ENCODE results near the gene BANF1.
A peak's percentile ranks its signal among the peaks of the same experiment; 100 is the strongest.

BANF1 gene

DNA sequence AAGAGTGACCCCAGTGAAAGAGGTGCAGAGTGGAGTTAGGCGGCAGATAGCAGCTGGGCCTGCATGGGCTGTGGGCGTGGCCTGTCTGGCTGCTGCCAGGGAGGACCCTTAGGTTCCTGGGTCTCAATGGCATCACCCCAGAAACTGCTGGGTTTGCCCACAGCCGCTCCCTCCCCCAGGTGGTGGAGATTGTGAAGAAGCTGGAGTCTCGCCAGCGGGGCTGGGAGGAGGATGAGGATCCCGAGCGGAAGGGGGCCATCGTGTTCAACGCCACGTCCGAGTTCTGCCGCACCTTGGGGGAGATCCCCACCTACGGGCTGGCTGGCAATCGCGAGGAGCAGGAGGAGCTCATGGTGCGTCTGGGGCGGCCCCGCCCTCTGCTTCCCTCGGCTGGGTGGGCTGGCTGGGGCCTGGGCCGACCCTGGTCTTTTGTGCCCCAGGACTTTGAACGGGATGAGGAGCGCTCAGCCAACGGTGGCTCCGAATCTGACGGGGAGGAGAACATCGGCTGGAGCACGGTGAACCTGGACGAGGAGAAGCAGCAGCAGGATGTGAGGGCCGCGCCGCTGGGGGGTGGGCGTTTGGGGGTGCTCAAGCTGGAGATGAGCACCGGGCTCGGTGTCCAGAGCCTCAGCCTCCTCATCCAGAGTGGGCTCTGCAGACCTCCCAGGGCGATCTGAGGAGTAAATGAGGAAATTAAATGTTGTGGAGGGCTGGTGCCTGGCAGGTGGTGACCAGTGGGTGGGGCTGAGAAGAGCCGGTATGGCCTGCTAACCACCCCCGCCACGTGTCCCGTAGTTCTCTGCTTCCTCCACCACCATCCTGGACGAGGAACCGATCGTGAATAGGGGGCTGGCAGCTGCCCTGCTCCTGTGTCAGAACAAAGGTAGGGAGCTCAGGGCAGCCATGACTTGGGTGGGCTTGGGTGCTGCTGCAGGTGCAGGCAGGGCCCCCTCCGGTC lies 25.8 kb upstream of the BANF1 start:
- in situ Hi-C loops (cut with HindIII; ENCODE audit: low pct_ligation_motif_present, low pct_unique_long_range_greater_than_20kb, low sequenced_read_pairs) = no loop called here
- DNase-seq = no peak

- in situ Hi-C loops (cut with HindIII; ENCODE audit: low pct_ligation_motif_present, low pct_unique_long_range_greater_than_20kb, low sequenced_read_pairs) = no loop called here
- no peak for DNase-seq
Measured at GRCh38 chr11:65977621-65978390, 24.5 kb upstream of the BANF1 start.

DNA sequence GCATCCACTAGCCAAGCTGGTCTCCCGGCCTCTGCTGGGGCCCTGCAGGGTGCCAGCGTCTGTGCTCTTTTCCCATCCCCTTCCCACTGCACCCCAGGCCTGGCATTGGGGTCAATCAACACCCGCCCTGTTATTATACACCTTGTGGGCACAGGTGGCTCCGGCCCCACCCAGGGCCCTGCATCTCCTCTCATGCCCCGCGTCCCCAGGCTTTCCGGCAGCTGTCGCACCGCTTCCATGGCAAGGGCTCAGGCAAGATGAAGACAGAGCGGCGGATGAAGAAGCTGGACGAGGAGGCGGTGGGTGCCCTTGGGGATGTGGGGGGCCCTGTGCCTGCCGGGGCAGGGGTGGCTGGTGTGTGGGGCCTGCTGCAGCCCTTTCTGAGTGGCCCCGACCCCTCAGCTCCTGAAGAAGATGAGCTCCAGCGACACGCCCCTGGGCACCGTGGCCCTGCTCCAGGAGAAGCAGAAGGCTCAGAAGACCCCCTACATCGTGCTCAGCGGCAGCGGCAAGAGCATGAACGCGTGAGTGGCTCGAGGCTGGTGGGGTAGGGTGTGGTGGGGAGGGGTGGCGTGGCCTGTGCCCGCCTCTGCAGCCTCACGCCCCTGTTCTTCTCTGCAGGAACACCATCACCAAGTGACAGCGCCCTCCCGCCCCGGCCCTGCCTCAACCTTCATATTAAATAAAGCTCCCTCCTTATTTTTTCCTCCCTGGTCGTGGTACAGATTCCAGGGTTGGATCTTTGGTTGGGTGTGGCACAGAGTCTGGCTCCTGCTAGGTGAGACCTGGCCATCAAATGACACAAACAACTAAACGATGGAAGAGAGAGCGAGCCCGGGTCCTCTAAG lies 23.7 kb upstream of the BANF1 start:
- DNase-seq = no peak
- in situ Hi-C loops (cut with HindIII; ENCODE audit: low pct_ligation_motif_present, low pct_unique_long_range_greater_than_20kb, low sequenced_read_pairs) = no loop called here

DNA sequence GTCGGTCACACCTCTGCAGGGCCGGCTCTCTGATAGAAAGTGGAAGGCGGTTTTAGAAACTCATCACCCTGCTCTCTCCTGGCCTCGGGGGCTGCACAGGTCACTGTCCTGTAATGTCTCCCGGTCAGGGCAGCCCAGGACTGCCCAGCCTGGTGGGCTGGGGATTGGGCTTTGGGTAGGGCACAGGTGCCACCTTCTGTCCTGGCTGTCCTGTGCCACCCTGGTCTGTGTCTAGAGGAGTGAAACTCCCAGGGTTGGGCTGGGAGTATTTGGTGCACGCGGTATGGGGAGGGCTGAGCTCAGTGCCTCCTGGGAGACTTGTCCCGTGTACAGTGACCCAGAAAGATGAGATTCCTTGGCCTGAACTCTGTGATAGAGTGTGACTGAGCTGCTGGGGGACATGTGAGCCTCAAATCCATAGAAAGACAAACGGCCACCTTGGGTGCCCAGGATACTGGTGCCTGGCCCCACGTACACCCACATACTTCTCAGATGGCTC lies 23.0 kb upstream of the BANF1 start:
- no peak for DNase-seq
- in situ Hi-C loops (cut with HindIII; ENCODE audit: low pct_ligation_motif_present, low pct_unique_long_range_greater_than_20kb, low sequenced_read_pairs) = no loop called here

DNA sequence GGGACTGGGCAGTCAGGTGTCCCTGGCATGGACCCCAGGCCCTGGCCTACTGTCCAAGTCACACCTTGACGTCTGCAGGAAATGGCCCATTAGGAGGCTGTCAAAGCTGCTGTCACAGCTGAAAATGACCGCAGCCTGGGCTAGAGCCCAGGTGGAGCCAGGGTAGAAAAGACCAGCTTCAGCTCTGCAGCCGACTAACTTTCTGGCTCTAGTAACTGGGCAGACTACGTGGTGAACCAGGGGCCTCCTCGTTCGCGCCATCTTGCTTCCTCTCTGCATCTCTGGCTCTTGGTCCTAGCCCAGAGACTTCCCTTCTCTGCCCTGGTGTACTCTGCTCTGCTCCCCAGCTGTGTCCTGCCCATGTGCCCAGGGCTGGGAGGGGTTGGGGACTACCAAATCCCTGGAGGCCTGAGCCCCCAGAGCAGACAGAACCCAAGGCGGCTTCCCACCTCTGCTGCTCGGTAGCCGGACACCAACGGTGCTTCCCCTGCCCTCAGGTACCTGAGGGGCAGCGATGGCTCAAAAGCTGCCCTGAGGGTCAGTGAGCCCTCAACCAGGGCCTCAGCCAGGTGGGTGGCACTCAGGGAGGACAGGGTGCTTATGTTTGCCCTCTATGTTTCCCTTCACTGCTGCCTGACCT lies 21.1 kb upstream of the BANF1 start:
- in situ Hi-C loops (cut with HindIII; ENCODE audit: low pct_ligation_motif_present, low pct_unique_long_range_greater_than_20kb, low sequenced_read_pairs) = no loop called here
- no peak for DNase-seq

DNA sequence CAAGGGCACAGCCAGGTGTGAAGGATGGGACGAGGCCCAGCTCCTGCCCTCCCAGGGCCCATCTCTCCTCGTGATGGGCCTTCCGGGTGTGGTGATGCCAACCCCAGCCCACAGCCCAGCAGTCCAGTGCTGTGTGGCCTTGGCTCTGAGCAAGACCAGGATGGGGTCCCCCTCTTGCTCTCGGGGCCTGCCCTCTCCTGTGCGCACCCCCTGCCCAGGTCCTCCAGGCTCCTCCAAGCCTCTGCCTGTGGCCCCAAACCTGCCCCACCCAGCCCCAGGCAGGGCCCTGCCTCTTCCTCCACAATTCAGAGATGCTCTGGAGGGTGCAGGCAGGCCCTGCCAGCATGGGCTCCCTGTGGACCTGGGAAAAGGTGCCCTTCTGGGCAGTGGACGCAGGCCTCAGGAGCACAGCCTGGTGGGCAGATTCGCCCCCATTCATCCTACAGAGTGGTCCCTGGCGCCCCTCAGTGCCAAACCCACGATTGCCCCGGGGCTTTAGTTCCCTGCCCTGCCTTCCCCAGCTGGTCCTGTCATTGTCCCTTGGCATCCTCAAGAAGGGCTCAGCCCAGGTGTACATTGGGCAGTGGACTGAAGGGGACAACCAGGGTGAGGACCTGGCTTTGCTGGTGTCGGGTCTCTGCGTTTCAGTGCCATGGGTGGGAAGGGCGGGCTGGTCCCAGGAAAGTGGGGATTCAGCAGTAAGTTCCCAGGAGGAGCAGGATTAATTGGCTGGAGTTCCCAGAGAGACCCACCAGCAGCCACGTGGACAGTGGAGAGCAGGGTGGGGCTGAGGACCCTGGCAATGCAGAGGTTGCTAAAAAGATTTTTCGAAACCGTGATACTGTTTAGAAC lies 20.1 kb upstream of the BANF1 start:
- DNase-seq = no peak
- in situ Hi-C loops (cut with HindIII; ENCODE audit: low pct_ligation_motif_present, low pct_unique_long_range_greater_than_20kb, low sequenced_read_pairs) = no loop called here

DNA sequence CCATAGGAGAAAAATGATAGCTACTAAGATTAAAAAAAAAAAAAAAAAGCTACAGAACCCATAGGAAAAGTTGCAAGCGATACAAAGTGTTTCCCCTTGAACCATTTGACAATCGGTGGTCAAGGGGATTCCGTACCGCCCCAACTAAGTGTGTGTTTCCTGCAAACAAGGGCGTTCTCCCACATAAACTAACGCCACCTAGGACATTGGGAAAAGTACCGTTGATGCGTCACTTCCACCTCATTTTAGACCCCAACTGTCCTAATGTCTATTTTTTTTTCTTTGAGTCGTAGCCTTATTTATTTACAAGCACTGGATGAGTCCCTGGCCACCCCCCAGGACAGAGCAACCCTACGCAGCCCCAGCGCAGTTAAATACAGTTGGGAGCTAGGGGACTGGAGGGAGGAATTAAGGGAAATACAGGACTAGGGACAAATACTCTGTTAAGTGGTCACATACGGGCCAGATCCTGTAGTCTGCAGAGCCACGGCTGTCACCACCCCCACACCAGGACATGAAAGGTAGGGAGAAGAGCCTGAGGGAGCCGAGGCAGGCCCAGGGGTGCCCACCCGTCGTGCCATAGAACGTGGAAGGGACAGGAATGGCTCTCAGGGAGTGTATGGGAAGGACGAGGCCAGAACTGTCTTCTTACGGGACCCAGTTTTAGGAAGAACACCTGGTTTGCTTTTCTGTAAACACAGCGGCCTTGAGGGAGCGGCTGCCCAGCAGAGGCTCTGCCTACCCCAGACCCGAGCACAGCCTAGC lies 19.3 kb upstream of the BANF1 start:
- no peak for DNase-seq
- in situ Hi-C loops (cut with HindIII; ENCODE audit: low pct_ligation_motif_present, low pct_unique_long_range_greater_than_20kb, low sequenced_read_pairs) = no loop called here

DNA sequence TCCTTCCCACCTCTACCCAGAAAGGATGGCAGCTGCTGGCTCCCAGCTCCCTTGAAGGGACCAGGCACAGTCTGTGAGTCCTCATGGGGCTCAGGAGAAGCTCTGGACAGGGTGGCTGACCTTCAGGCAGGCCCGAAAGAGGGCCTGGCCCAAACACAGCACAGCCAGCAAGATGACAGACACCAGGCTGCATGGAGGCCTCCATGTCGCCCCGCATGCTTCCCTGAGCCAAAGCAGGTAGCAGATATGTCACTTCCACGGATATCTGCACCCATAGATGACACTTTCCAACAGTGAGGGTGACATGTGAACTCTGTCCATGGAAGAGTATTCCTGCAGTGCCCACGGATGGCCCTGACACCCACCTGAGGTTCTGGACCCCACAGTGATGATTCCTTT lies 18.7 kb upstream of the BANF1 start:
- no peak for DNase-seq
- in situ Hi-C loops (cut with HindIII; ENCODE audit: low pct_ligation_motif_present, low pct_unique_long_range_greater_than_20kb, low sequenced_read_pairs) = no loop called here

- DNase-seq = no peak
- in situ Hi-C loops (cut with HindIII; ENCODE audit: low pct_ligation_motif_present, low pct_unique_long_range_greater_than_20kb, low sequenced_read_pairs) = no loop called here
Measured at GRCh38 chr11:65987336-65987735, 15.0 kb upstream of the BANF1 start.

GRCh38 chr11:65988791-65989592 lies 13.3 kb upstream of the BANF1 start:
- in situ Hi-C loops (cut with HindIII; ENCODE audit: low pct_ligation_motif_present, low pct_unique_long_range_greater_than_20kb, low sequenced_read_pairs) = no loop called here
- DNase-seq = peak; percentile 90

DNA sequence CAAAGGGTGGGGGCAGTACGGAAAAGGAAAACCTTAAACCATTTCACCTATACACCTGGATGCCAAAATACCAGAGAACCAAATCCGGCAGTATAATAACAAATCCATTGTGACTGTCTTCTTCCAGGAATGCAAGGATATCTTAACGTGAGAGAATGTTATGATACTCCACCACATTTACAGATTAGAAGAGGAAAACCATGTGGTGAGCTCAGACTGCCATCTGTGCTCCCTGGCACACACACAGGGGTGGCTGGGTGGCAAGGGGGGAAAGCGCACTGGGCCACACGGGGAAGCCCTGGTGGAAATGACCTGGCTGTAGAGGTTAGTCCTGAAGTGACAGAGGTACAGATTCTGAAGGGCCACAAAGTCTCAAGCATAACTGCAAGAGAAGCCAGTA lies 10.2 kb upstream of the BANF1 start:
- no peak for DNase-seq
- in situ Hi-C loops (cut with HindIII; ENCODE audit: low pct_ligation_motif_present, low pct_unique_long_range_greater_than_20kb, low sequenced_read_pairs) = no loop called here

DNA sequence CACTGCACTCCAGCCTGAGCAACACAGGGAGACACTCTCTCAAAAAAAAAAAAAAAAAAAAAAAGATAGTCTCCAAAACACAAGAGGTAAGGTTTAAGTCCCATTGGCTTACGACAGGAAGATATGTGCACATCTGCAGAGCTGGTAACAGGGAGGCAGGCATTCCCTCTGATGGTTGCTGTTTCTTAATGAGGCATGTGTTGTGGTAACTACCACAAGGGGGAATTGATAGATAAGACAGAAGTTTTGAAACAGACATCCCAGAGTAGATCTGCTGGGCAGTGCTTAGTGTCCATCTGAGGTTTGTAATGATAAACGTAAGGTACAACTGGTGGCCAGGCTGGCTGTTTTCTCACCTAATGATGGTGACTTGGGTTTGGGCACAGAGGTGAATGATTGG lies 5.0 kb upstream of the BANF1 start:
- in situ Hi-C loops (cut with HindIII; ENCODE audit: low pct_ligation_motif_present, low pct_unique_long_range_greater_than_20kb, low sequenced_read_pairs) = no loop called here
- no peak for DNase-seq

- in situ Hi-C loops (cut with HindIII; ENCODE audit: low pct_ligation_motif_present, low pct_unique_long_range_greater_than_20kb, low sequenced_read_pairs) = no loop called here
- DNase-seq = peak; percentile 36
Measured at GRCh38 chr11:66002648-66003225, 434 bp downstream of the BANF1 start.

- in situ Hi-C loops (cut with HindIII; ENCODE audit: low pct_ligation_motif_present, low pct_unique_long_range_greater_than_20kb, low sequenced_read_pairs) = no loop called here
- DNase-seq = no peak
Measured at GRCh38 chr11:66003291-66003690, 988 bp downstream of the BANF1 start.

DNA sequence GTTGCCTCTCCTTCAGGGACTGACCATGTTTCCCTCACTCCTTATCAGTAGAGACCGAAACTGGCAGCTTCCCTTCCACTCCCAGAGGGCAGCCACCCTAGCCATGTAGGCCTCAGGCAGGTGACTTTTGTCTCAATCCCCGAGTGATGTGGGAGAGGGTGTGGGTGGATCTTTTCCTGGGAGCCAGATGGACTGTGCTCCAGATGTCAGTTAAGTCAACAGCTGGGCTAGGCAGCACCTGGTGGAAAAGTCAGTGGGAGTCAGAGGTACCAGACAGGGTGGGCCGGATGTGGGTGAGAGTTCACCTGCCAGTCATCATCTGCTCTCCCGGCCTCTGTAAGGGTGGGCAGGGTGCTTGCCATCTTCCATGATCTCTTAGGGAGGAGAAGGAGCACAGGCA lies 1.9 kb downstream of the BANF1 start:
- no peak for DNase-seq
- in situ Hi-C loops (cut with HindIII; ENCODE audit: low pct_ligation_motif_present, low pct_unique_long_range_greater_than_20kb, low sequenced_read_pairs) = no loop called here
